ENCODE measurements around the gene HNRNPH3.

Gene HNRNPH3

DNA sequence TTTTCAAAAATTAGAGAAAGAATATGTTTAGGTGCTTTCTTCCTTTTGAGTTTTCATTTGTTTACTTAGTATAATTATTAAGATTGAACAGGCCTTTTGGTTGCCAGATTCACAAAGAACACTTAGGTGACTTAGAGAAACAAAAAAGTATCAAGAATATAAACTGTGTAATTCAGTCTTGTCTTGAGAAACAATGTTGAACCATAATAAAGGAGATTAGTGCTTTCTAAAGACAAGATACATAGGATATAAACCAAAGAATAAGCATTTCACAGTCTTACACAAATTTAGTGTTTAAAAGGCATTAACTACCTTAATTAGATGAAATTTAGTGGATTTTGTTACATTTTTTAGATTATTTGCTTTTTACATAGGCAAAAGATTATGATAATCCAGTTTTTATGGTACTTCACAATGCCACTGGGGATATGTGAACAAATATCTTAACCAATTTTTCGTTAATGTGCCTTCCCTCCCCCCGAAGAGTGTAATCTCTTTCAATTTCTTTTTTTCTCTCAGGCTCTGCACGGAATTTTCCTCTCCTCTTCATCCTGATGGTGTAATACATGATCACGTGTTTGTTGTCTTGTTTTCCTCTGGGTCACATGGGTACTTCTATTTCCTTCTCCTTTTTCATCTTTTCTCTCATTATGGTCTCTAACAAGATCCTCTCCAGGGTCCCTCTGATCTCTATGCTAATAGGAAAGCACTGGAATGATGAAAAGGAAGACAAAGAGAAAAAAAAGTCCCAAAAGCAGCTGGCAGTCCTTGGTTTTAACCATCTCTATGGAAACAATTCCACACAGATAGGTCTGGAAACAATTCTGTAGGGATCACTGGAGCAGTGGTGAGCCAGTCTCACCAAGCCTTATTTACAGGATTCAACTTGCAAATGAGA is 3.7 kb upstream of the HNRNPH3 start:
- peak; percentile 88 for DNase-seq (ENCODE audit: low read depth)
- peak; percentile 83; the same call in 1 of the 2 replicates for TF ChIP-seq MYC (IDR thresholded peaks at IDR 0.05; ENCODE audit: low read depth, low read length)
- TF ChIP-seq, protein P1, sequence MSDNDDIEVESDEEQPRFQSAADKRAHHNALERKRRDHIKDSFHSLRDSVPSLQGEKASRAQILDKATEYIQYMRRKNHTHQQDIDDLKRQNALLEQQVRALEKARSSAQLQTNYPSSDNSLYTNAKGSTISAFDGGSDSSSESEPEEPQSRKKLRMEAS (IDR thresholded peaks at IDR 0.05; ENCODE audit: low read depth, low read length), result peak; percentile 100
- TF ChIP-seq, protein P2, sequence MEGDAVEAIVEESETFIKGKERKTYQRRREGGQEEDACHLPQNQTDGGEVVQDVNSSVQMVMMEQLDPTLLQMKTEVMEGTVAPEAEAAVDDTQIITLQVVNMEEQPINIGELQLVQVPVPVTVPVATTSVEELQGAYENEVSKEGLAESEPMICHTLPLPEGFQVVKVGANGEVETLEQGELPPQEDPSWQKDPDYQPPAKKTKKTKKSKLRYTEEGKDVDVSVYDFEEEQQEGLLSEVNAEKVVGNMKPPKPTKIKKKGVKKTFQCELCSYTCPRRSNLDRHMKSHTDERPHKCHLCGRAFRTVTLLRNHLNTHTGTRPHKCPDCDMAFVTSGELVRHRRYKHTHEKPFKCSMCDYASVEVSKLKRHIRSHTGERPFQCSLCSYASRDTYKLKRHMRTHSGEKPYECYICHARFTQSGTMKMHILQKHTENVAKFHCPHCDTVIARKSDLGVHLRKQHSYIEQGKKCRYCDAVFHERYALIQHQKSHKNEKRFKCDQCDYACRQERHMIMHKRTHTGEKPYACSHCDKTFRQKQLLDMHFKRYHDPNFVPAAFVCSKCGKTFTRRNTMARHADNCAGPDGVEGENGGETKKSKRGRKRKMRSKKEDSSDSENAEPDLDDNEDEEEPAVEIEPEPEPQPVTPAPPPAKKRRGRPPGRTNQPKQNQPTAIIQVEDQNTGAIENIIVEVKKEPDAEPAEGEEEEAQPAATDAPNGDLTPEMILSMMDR (IDR thresholded peaks at IDR 0.05; ENCODE audit: low read depth, low read length), result no peak
- TF ChIP-seq POLR2A (IDR thresholded peaks at IDR 0.05; ENCODE audit: extremely low read depth, insufficient read length), result peak; percentile 57
- peak overlapping the region; percentile 49 for H3K4me3 ChIP-seq (ENCODE audit: low read depth, low read length)

DNA sequence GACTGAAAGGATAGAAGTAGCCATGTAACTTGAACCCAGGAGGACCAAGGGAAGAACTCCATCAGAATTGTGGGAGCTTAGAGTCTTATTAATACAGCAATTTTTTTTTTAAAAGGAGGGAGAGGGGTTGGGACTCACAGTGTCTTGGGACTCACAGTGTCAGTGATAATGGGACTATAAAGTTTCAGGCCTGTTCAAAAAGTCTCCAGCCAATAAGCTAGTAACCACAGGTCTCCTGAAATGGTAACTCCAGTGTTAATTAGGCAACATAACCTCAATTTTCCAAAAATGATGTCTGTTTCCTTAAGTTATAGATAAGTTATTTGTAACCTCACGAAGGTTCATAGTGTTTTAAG is 2.4 kb upstream of the HNRNPH3 start:
- DNase-seq (ENCODE audit: low read depth), result no peak
- TF ChIP-seq POLR2A (IDR thresholded peaks at IDR 0.05; ENCODE audit: extremely low read depth, insufficient read length), result no peak
- no peak for TF ChIP-seq MYC (IDR thresholded peaks at IDR 0.05; ENCODE audit: low read depth, low read length)
- TF ChIP-seq, protein P1 (IDR thresholded peaks at IDR 0.05; ENCODE audit: low read depth, low read length), result no peak; the same call in 1 of the 2 replicates
- TF ChIP-seq, protein P2 (IDR thresholded peaks at IDR 0.05; ENCODE audit: low read depth, low read length), result no peak
- H3K4me3 ChIP-seq (ENCODE audit: low read depth, low read length), result no peak overlapping the region

DNA sequence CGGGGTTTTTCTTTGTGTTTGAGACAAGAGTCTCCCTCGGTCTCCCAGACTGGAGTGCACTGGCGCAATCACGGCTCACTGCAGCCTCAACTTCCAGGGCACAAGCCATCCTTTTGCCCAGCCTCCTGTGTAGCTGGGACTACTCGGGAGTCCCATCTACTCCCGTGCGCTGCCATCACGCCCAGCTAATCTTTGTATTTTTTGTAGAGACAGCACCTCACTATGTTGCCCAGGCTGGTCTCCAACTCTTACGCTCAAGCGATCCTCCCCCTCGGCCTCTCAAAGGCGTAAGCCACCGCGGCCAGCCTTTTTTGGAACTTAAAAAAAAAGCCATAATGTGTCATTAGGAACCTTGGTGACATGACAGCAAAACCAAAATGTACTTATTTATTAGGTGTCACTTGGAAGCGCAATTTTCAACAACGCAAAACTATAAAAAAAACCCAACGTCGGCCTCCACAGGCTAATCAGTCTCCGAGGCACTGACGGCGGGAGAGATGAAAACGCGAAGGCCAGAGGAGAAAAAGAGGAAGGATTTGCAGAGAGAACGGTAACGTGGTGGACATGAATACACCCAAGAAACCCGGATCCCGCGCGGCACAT is 911 bp upstream of the HNRNPH3 start:
- H3K4me3 ChIP-seq (ENCODE audit: low read depth, low read length), result peak overlapping the region; percentile 89
- no peak for TF ChIP-seq MYC (IDR thresholded peaks at IDR 0.05; ENCODE audit: low read depth, low read length)
- TF ChIP-seq, protein P1 (IDR thresholded peaks at IDR 0.05; ENCODE audit: low read depth, low read length), result no peak
- TF ChIP-seq, protein P2 (IDR thresholded peaks at IDR 0.05; ENCODE audit: low read depth, low read length), result no peak
- TF ChIP-seq POLR2A (IDR thresholded peaks at IDR 0.05; ENCODE audit: extremely low read depth, insufficient read length), result no peak
- no peak for DNase-seq (ENCODE audit: low read depth)

DNA sequence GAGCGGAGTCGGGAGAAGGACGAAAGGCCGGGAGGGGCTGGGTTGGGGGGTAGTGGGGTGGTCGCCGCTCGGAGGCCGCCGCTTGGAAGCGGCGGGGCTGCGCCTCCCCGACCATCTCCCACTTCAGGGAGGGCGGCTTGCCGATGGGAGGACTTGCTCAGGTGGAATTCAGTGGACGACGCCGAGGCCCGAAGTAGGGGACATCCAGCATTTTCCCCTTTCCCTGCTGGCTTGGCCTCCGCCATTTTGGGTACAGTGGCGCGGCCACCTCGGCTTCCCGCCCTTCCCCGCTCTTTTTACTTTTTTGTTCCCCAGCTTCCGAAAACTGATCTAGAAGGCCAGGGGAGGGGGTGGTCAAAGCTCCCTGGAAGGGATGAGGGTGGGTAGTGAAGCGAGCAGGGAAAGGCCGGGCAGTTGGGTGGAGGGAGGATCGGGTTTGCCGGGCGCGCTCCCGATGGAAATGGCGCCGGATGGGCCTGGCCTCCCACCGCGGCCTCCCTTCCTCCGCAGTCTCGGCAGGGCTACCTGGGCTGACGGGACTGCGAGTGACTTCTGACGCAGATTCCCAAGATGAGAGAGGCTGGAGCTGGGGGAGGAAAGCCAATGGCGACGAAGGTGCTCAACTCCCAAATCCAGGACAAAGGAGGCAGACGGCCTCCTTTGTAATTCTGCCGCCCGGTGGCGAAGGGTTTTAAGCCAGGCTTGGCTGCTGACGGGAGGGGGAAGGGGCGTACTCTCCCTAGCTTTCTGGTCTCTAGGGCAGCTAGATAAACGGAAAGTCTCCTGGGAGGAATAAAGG is 594 bp downstream of the HNRNPH3 start, which contains the start of gene PBLD:
PBLD (minus strand) TSS at position 670 of the 799 bp plus-strand sequence. CDS start 26,084 bp downstream, outside the sequence.
- TF ChIP-seq MYC (IDR thresholded peaks at IDR 0.05; ENCODE audit: low read depth, low read length) (peak; percentile 54), POLR2A (IDR thresholded peaks at IDR 0.05; ENCODE audit: extremely low read depth, insufficient read length) (peak; percentile 62)
- TF ChIP-seq, protein P1 (IDR thresholded peaks at IDR 0.05; ENCODE audit: low read depth, low read length), result no peak
- TF ChIP-seq, protein P2 (IDR thresholded peaks at IDR 0.05; ENCODE audit: low read depth, low read length), result peak; percentile 39
- DNase-seq (ENCODE audit: low read depth), result peak; percentile 89
- H3K4me3 ChIP-seq (ENCODE audit: low read depth, low read length), result peak within 1 kb of the TSS; percentile 89

DNA sequence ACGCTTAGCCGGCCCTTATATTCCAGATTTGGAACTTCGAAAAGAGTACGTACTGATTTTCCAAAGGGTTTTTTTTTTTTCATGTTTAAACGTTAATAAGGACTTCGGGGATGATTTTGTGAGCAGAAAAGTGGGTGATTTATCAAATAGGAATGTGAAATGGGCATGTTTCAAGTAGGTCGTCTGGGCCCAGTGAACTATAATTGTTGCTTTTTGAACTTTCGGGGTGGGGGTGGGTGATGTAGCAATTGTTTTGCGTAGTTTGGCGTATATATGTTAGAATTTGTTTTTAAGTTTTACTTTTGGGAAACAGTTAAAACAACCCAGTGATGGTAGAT is 1.2 kb downstream of the HNRNPH3 start:
- TF ChIP-seq, protein P1 (IDR thresholded peaks at IDR 0.05; ENCODE audit: low read depth, low read length), result no peak
- TF ChIP-seq MYC (IDR thresholded peaks at IDR 0.05; ENCODE audit: low read depth, low read length) (no peak), POLR2A (IDR thresholded peaks at IDR 0.05; ENCODE audit: extremely low read depth, insufficient read length) (no peak)
- TF ChIP-seq, protein P2 (IDR thresholded peaks at IDR 0.05; ENCODE audit: low read depth, low read length), result no peak
- peak overlapping the region; percentile 89 for H3K4me3 ChIP-seq (ENCODE audit: low read depth, low read length)
- no peak for DNase-seq (ENCODE audit: low read depth)

All from NB4 (cell line).